Pancreas (tissue), 10 donors: ENCODE data around the gene CTNNA2. TPM values are rescaled to one million over a fixed set of nuclear protein-coding genes. Genes with fewer than 3 reads are reported as not detected.

Experiments used
- ATAC-seq, 4 donors: fragments of 200-7000 bp; cut with Tn5 transposase; one replicate each; pipeline versions ENCODE4 v1.8.0 to v1.9.1; 2020; ENCODE audit warnings: mild to moderate bottlenecking in 4 of 4, moderate library complexity in 4 of 4
- DNase-seq, 6 donors: peaks; one replicate each; pipeline ENCODE4 v3.0.0-alpha.2; 2020
- FAIRE-seq: peaks from 2 replicates; lab custom pipeline; 2012; peaks lifted over from hg19 to GRCh38; lab: Jason Lieb, UNC
- H3K27ac ChIP-seq, 4 donors: fragments of 200-600 bp; sonication (generic); 1 replicate in 3 of 4; 2 replicates in 1 of 4; pipeline versions ENCODE4 v1.5.0 to v1.8.0; 2020
- H3K27me3 ChIP-seq, 4 donors: fragments of 200-600 bp; one replicate each; pipeline ENCODE4 v1.8.0; 2021
- H3K36me3 ChIP-seq, 3 donors: fragments of 200-600 bp; sonication (generic) in 1 of 3; one replicate each; pipeline versions ENCODE4 v1.5.0 to v1.8.0; 2020 to 2021
- H3K4me1 ChIP-seq, 3 donors: fragments of 200-600 bp; one replicate each; pipeline ENCODE4 v1.8.0; 2021
- H3K4me3 ChIP-seq, 4 donors: fragments of 200-600 bp; sonication (generic) in 2 of 4; one replicate each; pipeline versions ENCODE4 v1.5.0 to v1.8.0; 2020 to 2021
- H3K9me3 ChIP-seq, 4 donors: fragments of 200-600 bp; one replicate each; pipeline ENCODE4 v1.8.0; 2021
- WGBS, 2 donors: extraction: QIAGEN DNeasy Blood & Tissue Kit; methylation state at CpG; one replicate each; pipeline ENCODE4 v1.1.7; 2013; 5-methylcytosine and 5-hydroxymethylcytosine counted together
- intact Hi-C, 3 donors: fragments of 100-400 bp; cut with DNase I; formaldehyde crosslinking; loops; one replicate each; pipeline versions ENCODE4 v1.11.1 to v1.14.2; 2022
- polyA plus RNA-seq, 2 donors: library from polyadenylated mRNA; stranded (reverse); fragments of 200-250 nt; gene quantifications; one replicate each; pipeline ENCODE4 v1.2.3, GENCODE V29; 2013
- total RNA-seq, 6 donors: library from RNA; stranded (reverse); fragmentation: NEBNext Ultra II Directional in 4 of 6; extraction: Animal tissue kit (Norgen Biotek cat#: 25700) in 4 of 6; gene quantifications; one replicate each; pipeline versions ENCODE4 v1.2.1 to v1.2.4, GENCODE V29; 2021 to 2023
- TF ChIP-seq, protein P1 (sequence below), 4 donors: fragments of 200-600 bp; sonication (generic) in 3 of 4; IDR thresholded peaks; one replicate each; pipeline versions ENCODE4 v1.5.0 to v1.8.0; 2021; ENCODE audit warnings: antibody characterized with exemption in 4 of 4
- donor health status: healthy with polysubstance abuse.
- donor health status: DM: no; HTN: no; CAD: no; lungs with moderate emphysema.
- donor health status: DM: no; HTN: no; CAD: no.
- donor health status: control.
- donor health status: control.
- donor health status: Bipolar disorder and iron deficiency.
- donor health status: DM: yes; HTN: yes; CAD: no.
- donor health status: DM: no; HTN: no; CAD: no.
- donor health status: DM: no; HTN: no; CAD: no.
- donor health status: DM: yes; HTN: yes; CAD: no.

CTNNA2 gene
- total and polyA plus RNA-seq, 8 donors: 0.25 to 12.1 (median 2.1) TPM

DNA sequence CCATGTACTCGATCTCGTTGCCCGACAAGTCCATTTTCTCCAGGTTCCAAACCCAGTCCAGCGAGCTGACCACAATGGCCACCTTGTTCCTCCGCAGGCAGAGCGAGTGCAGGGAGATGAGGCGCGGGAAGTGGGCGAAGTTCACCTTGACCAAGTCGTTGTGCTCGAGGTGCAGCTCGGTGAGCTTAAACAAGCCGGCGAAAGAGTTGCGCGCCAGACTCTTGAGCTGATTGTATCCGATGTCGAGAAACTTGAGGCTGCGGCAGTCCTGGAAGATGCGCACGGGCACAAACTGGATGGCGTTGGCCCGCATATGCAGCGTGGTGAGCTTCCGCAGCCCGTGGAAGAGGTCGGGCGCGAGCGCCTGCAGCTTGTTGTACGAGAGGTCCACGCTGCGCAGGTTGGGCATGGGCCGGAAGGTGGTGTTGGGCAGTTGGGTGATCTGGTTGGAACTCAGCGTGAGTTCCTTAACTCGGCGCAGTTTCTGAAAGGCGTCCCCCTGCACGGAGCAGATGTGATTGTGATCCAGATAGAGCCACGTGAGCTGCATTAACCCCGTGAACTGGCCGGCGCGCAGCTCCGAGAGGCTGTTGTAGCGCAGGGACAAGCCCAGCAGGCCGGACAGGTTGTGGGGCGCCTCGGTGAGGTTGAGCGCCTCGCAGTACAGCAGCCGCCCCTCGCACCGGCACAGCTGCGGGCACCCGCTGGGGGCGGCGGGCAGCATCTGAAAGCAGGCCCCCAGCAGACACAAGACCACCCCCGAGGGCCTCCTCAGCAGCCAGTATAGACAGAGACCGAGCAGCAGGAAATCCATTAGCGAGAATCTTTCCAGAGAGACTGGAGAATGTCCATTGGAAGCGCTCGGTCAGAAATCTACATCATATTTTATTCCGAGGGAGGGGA is 790.4 kb downstream of the CTNNA2 start:
- intact Hi-C loops: no loop called here
- ATAC-seq: peak in 2 of 4 donors; percentile 39 to 43

DNA sequence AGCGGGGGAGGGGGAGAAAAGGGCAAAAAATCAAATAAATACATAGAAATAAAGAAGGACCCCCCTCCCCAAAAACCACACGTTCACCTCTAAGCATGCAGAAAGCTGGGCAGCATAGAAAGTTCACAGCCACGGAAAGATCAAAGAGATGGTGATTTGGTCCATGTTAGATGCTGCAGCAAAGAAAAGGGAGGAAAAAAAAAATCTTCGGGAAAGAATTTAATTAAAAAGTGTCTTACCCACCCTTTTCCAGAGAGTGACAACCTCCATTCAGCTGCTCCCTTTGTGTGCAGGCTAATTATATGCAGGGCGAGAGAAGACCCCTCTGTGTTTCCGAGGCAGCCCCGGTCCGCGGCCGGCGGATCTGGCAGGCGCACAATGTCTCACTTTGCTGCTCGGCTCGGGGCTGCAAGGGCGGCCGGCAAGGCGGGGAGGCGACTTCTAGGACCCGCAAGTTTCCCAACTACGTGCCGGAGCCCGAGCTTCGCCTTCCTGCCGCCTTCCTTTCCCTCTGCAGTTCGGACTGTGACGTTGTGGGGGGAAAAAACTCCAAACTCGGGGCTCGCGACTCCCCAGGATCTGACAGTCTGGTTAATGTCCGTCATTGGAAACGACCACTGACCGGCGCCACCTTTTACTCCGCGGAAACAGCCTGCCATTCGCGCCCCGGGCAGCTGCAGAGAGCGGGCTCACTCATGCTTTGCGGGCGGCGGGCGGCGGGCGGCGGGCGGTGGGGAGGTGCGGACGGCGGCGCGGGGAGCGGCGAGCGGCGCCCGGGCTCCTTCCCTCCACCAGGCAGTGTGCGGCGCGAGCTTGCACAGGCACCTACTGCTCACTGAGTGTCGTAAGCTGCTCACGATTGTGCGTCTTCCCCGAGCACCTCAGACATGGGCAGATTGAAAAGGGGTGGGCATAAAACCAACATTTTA is 791.3 kb downstream of the CTNNA2 start, which contains the start of gene LRRTM1:
LRRTM1 (minus strand) TSS at position 844 of the 929 bp plus-strand sequence. CDS start 933 bp downstream, outside the sequence.
- ATAC-seq: peak in 3 of 4 donors; percentile 19 to 57 (median 51)
- Histone ChIP-seq H3K36me3 (no peaks in the 10 kb centered on the region), H3K4me1 (no peaks in the 10 kb centered on the region), H3K4me3 (peak within 1 kb of the TSS in 2 of 4 donors; percentile 8 to 23), H3K9me3 (no peaks in the 10 kb centered on the region), H3K27ac (no peak within 1 kb of the TSS), H3K27me3 (peaks cover 0 to 30% (median 0%) of the 10 kb centered on the region in 4 donors)
- intact Hi-C loops: no loop called here
- FAIRE-seq: no peak
- TF ChIP-seq, protein P1, sequence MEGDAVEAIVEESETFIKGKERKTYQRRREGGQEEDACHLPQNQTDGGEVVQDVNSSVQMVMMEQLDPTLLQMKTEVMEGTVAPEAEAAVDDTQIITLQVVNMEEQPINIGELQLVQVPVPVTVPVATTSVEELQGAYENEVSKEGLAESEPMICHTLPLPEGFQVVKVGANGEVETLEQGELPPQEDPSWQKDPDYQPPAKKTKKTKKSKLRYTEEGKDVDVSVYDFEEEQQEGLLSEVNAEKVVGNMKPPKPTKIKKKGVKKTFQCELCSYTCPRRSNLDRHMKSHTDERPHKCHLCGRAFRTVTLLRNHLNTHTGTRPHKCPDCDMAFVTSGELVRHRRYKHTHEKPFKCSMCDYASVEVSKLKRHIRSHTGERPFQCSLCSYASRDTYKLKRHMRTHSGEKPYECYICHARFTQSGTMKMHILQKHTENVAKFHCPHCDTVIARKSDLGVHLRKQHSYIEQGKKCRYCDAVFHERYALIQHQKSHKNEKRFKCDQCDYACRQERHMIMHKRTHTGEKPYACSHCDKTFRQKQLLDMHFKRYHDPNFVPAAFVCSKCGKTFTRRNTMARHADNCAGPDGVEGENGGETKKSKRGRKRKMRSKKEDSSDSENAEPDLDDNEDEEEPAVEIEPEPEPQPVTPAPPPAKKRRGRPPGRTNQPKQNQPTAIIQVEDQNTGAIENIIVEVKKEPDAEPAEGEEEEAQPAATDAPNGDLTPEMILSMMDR (IDR thresholded peaks at IDR 0.05): no peak
- peak in 3 of 6 donors; percentile 7 to 60 (median 58) for DNase-seq
- WGBS, 2 donors: 1% methylated on average over 62 to 64 of the region's 64 CpGs

More for the DNA sequence above, 790.4 kb downstream of the CTNNA2 start:
- Histone ChIP-seq H3K27me3 (peaks cover 0 to 32% (median 0%) of the 10 kb centered on the region in 4 donors), H3K36me3 (no peaks in the 10 kb centered on the region), H3K4me1 (no peaks in the 10 kb centered on the region), H3K4me3 (peak overlapping the region in 1 of 4 donors; percentile 14), H3K27ac (no peak overlapping the region), H3K9me3 (no peaks in the 10 kb centered on the region)
- TF ChIP-seq, protein P1 (IDR thresholded peaks at IDR 0.05): no peak
- WGBS, 2 donors: 1 to 2% methylated on average over 63 to 64 of the region's 64 CpGs
- FAIRE-seq (no peak), DNase-seq (peak in 2 of 6 donors; percentile 54 to 65)

DNA sequence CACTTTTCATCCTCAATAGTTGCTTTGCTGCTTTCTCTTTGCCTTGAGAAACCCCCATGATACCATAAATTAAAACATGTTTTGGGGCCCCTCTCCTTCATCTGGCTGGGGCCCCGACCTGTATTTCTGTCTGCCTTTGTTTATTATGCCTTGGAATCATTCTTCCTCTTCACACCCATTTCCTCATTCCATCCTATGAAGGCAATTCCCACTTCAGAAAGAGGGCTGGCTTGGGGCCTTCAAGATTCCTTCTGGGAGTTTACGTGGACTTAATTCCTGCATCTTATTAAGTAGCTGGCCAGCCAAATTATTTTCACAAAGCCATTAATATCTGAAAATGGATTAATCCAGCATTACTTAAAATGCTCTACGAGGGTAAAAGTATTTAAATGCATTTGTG is 798.5 kb downstream of the CTNNA2 start:
- DNase-seq (no peak), FAIRE-seq (no peak), ATAC-seq (no peak)
- TF ChIP-seq, protein P1 (IDR thresholded peaks at IDR 0.05): no peak
- no peaks in the 10 kb centered on the region for H3K36me3 ChIP-seq
- H3K9me3 ChIP-seq: no peaks in the 10 kb centered on the region
- H3K27ac ChIP-seq: no peak overlapping the region
- intact Hi-C loops: no loop called here
- no peaks in the 10 kb centered on the region for H3K4me1 ChIP-seq
- no peaks in the 10 kb centered on the region for H3K27me3 ChIP-seq
- H3K4me3 ChIP-seq: no peak overlapping the region
- WGBS, 2 donors: 42 to 46% methylated on average over 3 of the region's 3 CpGs

DNA sequence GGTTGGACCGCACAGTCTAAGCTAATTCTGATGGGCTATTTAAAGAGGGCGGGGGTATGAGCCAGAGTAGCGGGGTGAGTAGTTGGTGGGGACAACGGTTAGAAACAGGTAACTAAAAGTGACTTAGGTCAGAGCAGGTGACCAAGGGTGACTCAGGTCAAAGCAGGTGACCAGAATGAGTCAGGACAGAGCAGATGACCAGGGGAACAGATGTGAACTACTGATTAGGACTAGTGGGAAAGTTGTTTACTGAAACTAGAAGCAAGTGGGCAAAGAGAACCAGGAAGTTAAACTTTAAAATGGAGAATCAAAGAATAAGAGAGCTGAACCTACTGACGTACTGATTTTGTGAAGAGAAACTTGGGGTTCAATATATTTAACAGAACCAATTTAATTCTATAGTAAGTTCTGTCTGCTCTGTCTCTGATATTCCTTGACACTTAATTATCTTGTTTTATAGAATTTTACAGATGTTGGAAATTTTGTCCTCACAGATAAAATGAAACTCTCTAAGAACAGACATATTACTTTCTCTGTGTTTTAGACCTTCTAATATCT is 799.5 kb downstream of the CTNNA2 start:
- TF ChIP-seq, protein P1 (IDR thresholded peaks at IDR 0.05): no peak
- no peak overlapping the region for H3K27ac ChIP-seq
- DNase-seq (no peak), FAIRE-seq (no peak), ATAC-seq (no peak)
- intact Hi-C loops: no loop called here
- no peaks in the 10 kb centered on the region for H3K27me3 ChIP-seq
- WGBS, 2 donors: 66 to 77% methylated on average over 5 of the region's 5 CpGs
- H3K36me3 ChIP-seq: no peaks in the 10 kb centered on the region
- H3K4me3 ChIP-seq: no peak overlapping the region
- no peaks in the 10 kb centered on the region for H3K9me3 ChIP-seq
- H3K4me1 ChIP-seq: no peaks in the 10 kb centered on the region
